GM18858 (cell line): Measurements from ENCODE around the gene KCNN4.
A peak's percentile ranks its signal among the peaks of the same experiment; 100 is the strongest.
"Not testable (repeated sequence)": the region's sequence is repeated elsewhere in the genome, so short reads cannot be mapped to it uniquely, and the experiment has no call there.

Experiments used
- ATAC-seq: cut with Tn5 transposase; IDR thresholded peaks from one replicate; pipeline ENCODE4 v1.9.1; 2021; ENCODE audit not compliant: unreplicated experiment

Gene KCNN4

GRCh38 chr19:43780706-43781525, at the start of gene KCNN4:
TSS of gene KCNN4 (minus strand) at chr19:43780973. CDS start at chr19:43780861, 112 bp downstream.
- no peak for ATAC-seq

GRCh38 chr19:43826787-43827754, 46.3 kb upstream of the KCNN4 start, which contains the start of gene ZNF283:
TSS of gene ZNF283 (plus strand) at chr19:43827321. CDS start at chr19:43833505, 6,184 bp downstream.
- ATAC-seq, result peak; percentile 72

- ATAC-seq, result not testable (repeated sequence)
Measured at GRCh38 chr19:43824572-43824971, 43.8 kb upstream of the KCNN4 start.

GRCh38 chr19:43823856-43824255, 43.1 kb upstream of the KCNN4 start:
- ATAC-seq, result not testable (repeated sequence)

- ATAC-seq, result no peak
Measured at GRCh38 chr19:43820884-43821215, 40.1 kb upstream of the KCNN4 start.

GRCh38 chr19:43820098-43820883, 39.5 kb upstream of the KCNN4 start:
- ATAC-seq, result no peak

GRCh38 chr19:43818500-43818899, 37.7 kb upstream of the KCNN4 start:
- no peak for ATAC-seq

GRCh38 chr19:43817454-43817853, 36.7 kb upstream of the KCNN4 start:
- ATAC-seq, result not testable (repeated sequence)

- ATAC-seq, result no peak
Measured at GRCh38 chr19:43814663-43815352, 34.0 kb upstream of the KCNN4 start.

GRCh38 chr19:43812688-43813087, 31.9 kb upstream of the KCNN4 start:
- ATAC-seq, result no peak

GRCh38 chr19:43812259-43812658, 31.5 kb upstream of the KCNN4 start:
- no peak for ATAC-seq

- ATAC-seq, result no peak
Measured at GRCh38 chr19:43811837-43812236, 31.1 kb upstream of the KCNN4 start.

- no peak for ATAC-seq
Measured at GRCh38 chr19:43809762-43810696, 29.3 kb upstream of the KCNN4 start.

GRCh38 chr19:43807651-43808050, 26.9 kb upstream of the KCNN4 start:
- ATAC-seq, result no peak

- no peak for ATAC-seq
Measured at GRCh38 chr19:43806848-43807247, 26.1 kb upstream of the KCNN4 start.

- ATAC-seq, result not testable (repeated sequence)
Measured at GRCh38 chr19:43806401-43806800, 25.6 kb upstream of the KCNN4 start.

- no peak for ATAC-seq
Measured at GRCh38 chr19:43804432-43804831, 23.7 kb upstream of the KCNN4 start.

- ATAC-seq, result no peak
Measured at GRCh38 chr19:43802216-43802951, 21.6 kb upstream of the KCNN4 start, which contains the start of gene LYPD5. TSS of gene LYPD5 (minus strand) at chr19:43802447. CDS start at chr19:43802380, 67 bp downstream.
